NCI-H1930 (cell line): ENCODE results near the gene SAMM50.
"Not testable (repeated sequence)": the region's sequence is repeated elsewhere in the genome, so short reads cannot be mapped to it uniquely, and the experiment has no call there.

Source experiments
- DNase-seq, 2 experiments: peaks; one replicate each; lab custom pipeline; 2025; lab: John Stamatoyannopoulos, UW

The SAMM50 gene

GRCh38 chr22:44000123-44000522 lies 44.9 kb downstream of the SAMM50 start:
- DNase-seq = no peak

- no peak for DNase-seq
Observed at GRCh38 chr22:44001521-44001920, 46.3 kb downstream of the SAMM50 start.

- no peak for DNase-seq
Observed at GRCh38 chr22:44002324-44002723, 47.1 kb downstream of the SAMM50 start.

- no peak for DNase-seq
Observed at GRCh38 chr22:44002997-44003396, 47.8 kb downstream of the SAMM50 start.

GRCh38 chr22:44003405-44004103 lies 48.3 kb downstream of the SAMM50 start:
- DNase-seq = no peak

GRCh38 chr22:44004104-44004460 lies 48.8 kb downstream of the SAMM50 start:
- DNase-seq = no peak

- DNase-seq = no peak
Observed at GRCh38 chr22:44005524-44005923, 50.3 kb downstream of the SAMM50 start.

GRCh38 chr22:44012162-44012561 lies 56.9 kb downstream of the SAMM50 start:
- no peak for DNase-seq

- DNase-seq = no peak
Observed at GRCh38 chr22:44012591-44012990, 57.3 kb downstream of the SAMM50 start.

GRCh38 chr22:44014241-44014640 lies 59.0 kb downstream of the SAMM50 start:
- DNase-seq = no peak

GRCh38 chr22:44016586-44016985 lies 61.3 kb downstream of the SAMM50 start:
- DNase-seq = not testable (repeated sequence)

- no peak for DNase-seq
Observed at GRCh38 chr22:44018594-44018993, 63.4 kb downstream of the SAMM50 start.

- DNase-seq = no peak
Observed at GRCh38 chr22:44019416-44019815, 64.2 kb downstream of the SAMM50 start.

GRCh38 chr22:44019846-44020245 lies 64.6 kb downstream of the SAMM50 start:
- no peak for DNase-seq

GRCh38 chr22:44020981-44021380 lies 65.7 kb downstream of the SAMM50 start:
- DNase-seq = no peak

- peak in 1 of 2 experiments; percentile 17 for DNase-seq
Observed at GRCh38 chr22:44023404-44024287, 68.4 kb downstream of the SAMM50 start.

GRCh38 chr22:44024288-44024921 lies 69.2 kb downstream of the SAMM50 start, which contains the start of gene PARVB:
Gene PARVB, plus strand, starts transcription at chr22:44024302. Its CDS starts 38 bp downstream, at chr22:44024340.
- DNase-seq = no peak

- DNase-seq = no peak
Observed at GRCh38 chr22:44025171-44026065, 70.2 kb downstream of the SAMM50 start.

- no peak for DNase-seq
Observed at GRCh38 chr22:44026066-44026629, 70.9 kb downstream of the SAMM50 start.

GRCh38 chr22:44026630-44027511 lies 71.6 kb downstream of the SAMM50 start:
- DNase-seq = no peak
